Fibroblast of the aortic adventitia (primary cell): ENCODE data around the gene CARM1. TPM values are rescaled to one million over a fixed set of nuclear protein-coding genes. Genes with fewer than 3 reads are reported as not detected.

Experiments
- DNase-seq: peaks from one replicate; pipeline ENCODE4 v3.0.0-alpha.2; 2010; ENCODE audit warnings: low read depth
- H3K4me3 ChIP-seq: 2 replicates; pipeline ENCODE4 v1.5.1; 2011; ENCODE audit warnings: low read depth, mild to moderate bottlenecking, control low read depth, low read length, moderate library complexity
- total RNA-seq: library from RNA; depleted of rRNA; stranded (reverse); fragments of >200 nt; gene quantifications from 2 replicates; pipeline ENCODE4 v1.2.3, GENCODE V29; 2012; ENCODE audit warnings: low replicate concordance
- TF ChIP-seq, protein P1 (sequence below): IDR thresholded peaks from 2 replicates; pipeline ENCODE4 v1.5.1; 2011; ENCODE audit warnings: mild to moderate bottlenecking, low read length, control low read depth, inconsistent platforms; ENCODE audit not compliant: insufficient read depth

Gene CARM1
- total RNA-seq = 16.4 and 39.6 TPM in 2 replicates

DNA sequence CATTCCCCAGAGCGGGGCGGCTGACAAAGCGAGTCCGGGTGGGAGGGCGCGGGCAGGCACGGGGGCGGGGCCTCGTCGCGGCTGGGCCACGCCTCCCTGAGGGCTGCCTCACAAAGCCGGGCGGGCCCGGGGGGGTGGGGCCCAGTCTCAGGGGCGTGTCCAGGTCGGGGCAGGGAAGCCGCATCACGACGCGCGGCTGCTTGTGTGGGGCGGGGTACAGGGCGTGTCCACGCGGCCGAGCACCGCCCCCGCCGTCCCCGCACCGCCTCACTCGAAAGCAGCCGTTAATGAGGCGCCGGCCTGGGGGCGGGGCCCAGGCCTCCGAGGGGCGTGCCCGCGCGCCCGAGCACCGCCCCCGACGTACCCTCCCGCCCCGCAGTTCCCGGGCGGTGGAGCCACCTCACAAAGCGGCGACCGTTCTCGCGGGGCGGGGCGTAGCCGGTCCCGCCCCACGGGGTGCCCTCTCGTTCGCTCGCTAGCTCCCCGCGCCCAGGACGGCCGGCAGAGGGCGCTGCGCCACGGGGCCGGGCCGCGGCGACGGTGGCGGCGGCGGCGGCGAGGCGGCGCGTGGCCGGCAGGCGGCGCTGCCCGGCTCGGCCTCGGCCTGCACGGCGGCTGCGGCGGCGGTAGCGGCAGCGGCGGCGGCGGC, at the start of gene CARM1:
CARM1 (plus strand) TSS at position 599 of the 649 bp plus-strand sequence. CDS start 150 bp downstream, outside the sequence.
- TF ChIP-seq, protein P1, sequence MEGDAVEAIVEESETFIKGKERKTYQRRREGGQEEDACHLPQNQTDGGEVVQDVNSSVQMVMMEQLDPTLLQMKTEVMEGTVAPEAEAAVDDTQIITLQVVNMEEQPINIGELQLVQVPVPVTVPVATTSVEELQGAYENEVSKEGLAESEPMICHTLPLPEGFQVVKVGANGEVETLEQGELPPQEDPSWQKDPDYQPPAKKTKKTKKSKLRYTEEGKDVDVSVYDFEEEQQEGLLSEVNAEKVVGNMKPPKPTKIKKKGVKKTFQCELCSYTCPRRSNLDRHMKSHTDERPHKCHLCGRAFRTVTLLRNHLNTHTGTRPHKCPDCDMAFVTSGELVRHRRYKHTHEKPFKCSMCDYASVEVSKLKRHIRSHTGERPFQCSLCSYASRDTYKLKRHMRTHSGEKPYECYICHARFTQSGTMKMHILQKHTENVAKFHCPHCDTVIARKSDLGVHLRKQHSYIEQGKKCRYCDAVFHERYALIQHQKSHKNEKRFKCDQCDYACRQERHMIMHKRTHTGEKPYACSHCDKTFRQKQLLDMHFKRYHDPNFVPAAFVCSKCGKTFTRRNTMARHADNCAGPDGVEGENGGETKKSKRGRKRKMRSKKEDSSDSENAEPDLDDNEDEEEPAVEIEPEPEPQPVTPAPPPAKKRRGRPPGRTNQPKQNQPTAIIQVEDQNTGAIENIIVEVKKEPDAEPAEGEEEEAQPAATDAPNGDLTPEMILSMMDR = peak; percentile 61
- peak within 1 kb of the TSS; percentile 92 for H3K4me3 ChIP-seq
- DNase-seq = peak; percentile 97

DNA sequence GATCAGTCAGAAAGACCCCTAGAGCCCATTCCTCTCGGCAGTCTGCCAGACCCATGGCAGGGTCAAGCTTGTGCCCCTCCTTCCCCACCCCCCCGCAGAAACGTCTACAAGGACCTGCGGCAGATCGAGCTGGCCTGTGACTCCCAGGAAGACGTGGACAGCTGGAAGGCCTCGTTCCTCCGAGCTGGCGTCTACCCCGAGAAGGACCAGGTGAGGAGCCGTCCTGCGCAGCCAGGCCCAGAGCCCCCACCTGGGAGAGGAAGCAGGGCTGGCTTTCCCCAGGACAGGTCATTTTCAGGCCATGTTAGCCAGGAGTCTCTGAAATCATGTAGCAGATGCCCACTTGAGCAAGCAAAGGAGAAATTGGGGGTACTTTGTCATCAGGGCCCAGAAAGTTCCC, 47.7 kb upstream of the CARM1 start:
- TF ChIP-seq, protein P1 = no peak
- no peak for DNase-seq
- H3K4me3 ChIP-seq = no peak overlapping the region

DNA sequence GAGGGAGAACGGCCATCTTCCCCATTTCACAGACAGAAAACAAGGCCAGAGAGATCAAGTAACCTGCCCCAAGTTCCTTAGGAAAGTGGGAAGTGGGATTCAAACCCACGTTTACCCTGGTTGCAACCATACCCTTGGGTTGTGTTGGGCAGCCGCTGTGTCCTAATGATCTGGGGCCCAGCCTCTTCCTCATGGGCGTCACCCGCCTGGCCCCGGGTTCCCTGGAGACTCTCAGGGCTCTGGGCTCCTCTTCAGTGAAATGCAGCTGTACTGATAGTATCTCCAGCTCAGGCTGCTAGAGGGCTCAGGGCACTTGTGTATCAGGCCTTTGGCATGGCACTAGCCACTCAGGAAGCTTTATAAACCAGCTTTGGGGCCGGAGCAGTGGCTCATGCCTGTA, 45.1 kb upstream of the CARM1 start:
- no peak overlapping the region for H3K4me3 ChIP-seq
- no peak for DNase-seq
- TF ChIP-seq, protein P1 = no peak

DNA sequence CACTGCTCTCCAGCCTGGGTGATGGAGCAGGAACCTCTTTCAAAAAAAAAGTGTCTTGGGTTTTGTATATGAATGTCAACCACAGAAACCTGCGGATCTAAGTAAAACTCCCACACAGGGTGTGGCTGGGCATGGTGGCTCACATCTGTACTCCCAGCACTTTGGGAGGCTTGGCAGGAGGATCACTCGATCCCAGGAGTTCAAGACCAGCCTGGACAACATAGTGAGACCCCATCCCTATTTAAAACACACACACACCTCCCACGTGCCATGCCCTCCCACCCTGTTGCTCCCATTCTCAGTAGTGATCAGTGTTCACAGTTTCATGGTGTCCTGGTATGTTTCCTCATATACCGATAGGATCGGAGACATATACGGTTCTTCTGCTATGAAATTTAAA, 44.5 kb upstream of the CARM1 start:
- TF ChIP-seq, protein P1 = no peak
- DNase-seq = no peak
- no peak overlapping the region for H3K4me3 ChIP-seq

DNA sequence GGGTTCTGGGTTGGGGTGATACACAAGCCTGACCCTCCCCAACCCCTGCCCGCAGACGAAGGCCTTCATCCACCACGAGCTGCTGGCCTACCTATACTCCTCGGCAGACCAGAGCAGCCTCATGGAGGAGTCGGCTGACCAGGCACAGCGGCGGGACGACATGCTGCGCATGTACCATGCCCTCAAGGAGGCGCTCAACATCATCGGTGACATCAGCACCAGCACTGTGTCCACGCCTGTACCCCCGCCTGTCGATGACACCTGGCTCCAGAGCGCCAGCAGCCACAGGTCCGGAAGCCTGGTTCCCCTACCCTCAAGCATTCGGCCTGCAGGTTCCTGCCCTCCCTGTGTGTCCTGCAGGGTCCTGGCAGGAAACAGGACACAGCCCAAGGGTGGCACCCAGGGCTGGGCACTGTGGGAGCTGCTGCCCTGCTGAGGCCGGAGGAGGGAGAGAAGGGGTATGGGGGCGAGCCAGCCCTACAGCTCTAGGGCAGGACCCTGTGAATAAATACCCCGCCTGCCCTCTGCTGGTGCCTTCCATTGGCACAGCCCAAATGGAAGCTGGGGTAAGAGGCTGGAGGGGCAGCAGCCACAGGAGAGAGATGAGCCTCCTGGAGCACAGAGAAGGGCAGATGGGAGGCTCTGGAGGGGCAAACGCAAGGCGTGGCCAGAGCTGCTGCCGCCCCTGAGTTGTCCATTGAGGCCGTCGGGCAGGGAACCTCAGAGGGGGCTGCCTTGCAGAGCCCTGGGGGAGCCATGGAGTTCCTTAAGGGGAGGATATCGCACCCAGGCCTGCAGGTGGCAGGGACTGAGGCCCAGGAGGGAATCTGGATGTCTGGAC, 42.2 kb upstream of the CARM1 start:
- TF ChIP-seq, protein P1 = peak; percentile 11
- DNase-seq = no peak

DNA sequence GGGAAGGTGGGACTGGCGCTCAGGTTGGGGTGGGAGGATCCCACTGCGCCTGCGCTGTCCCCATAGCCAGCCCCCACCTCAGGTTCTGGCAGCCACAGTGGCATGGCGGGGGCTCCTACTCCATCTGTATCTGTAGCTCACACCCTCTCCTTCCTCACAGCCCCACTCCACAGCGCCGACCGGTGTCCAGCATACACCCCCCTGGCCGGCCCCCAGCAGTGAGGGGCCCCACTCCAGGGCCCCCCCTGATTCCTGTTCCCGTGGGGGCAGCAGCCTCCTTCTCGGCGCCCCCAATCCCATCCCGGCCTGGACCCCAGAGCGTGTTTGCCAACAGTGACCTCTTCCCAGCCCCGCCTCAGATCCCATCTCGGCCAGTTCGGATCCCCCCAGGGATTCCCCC, 41.4 kb upstream of the CARM1 start:
- DNase-seq = no peak
- H3K4me3 ChIP-seq = no peak overlapping the region
- TF ChIP-seq, protein P1 = no peak

More for the DNA sequence above, 42.2 kb upstream of the CARM1 start:
- H3K4me3 ChIP-seq = no peak overlapping the region
